ENCODE measurements around the gene EXOSC10. TPM values are rescaled to one million over a fixed set of nuclear protein-coding genes. Genes with fewer than 3 reads are reported as not detected.

Gene EXOSC10
- total and polyA plus RNA-seq, 9 of the 15 experiments (the other 6 are each of a cell fraction or from before 2014, with no cell fraction given) = 23.4 to 150 (median 105) TPM

DNA sequence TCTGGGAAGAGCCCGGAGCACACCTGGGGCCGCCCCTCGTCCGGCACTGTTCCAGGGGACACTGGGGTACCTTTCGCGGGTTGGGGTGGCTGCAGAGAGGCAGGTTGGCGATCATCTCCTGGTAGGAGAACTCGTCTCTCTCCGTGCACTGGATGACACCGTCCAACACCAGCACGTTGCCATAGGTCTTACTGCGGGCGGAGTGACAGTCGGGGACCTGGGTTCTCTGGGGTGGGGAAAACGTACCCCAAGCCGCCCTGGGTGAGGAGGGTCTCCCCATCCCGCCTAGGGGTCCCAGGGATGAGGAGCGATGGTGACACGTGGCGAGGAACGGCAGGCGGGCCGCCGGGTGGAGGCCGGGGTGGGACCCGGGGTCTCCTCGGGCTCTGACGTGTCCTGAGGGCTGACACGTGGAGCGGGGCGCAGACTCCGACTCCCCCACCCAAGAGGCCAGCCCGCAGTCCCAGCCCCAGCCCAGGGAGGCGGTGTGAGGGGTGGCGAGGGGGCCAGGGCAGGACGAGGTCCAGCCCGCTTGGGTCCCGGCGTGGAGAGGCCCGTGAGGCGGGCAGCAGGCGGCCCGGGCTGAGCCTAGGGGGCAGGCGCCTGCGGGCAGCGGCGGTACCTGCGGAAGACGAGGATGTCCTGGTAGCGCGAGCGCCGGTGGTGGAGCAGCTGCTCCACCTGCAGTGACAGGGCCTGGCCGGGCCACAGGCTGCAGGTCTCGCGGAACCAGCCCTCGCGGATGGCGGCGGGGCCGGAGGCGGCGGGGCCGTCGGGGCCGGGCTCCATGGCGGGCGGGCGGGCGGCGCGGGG, 40.3 kb downstream of the EXOSC10 start (continued):
- no peak for TF ChIP-seq KAT7 (CRISPR knock-in tag; IDR thresholded peaks at IDR 0.05; ENCODE audit: borderline replicate concordance)
- no peak for TF ChIP-seq L3MBTL2 (IDR thresholded peaks at IDR 0.05)
- TF ChIP-seq U2AF2 (optimal IDR thresholded peaks at IDR 0.05; ENCODE audit: low read depth, low read length) = no peak
- no peak for TF ChIP-seq SMAD4 (CRISPR knock-in tag; conservative IDR thresholded peaks at IDR 0.05)
- TF ChIP-seq SMARCA4 (IDR thresholded peaks at IDR 0.05) = no peak
- no peak for TF ChIP-seq BCLAF1 (IDR thresholded peaks at IDR 0.05; ENCODE audit: borderline replicate concordance in 1 of 2, control insufficient read depth in 1 of 2, low read depth in 2 of 2, low read length in 1 of 2)
- TF ChIP-seq PATZ1 (CRISPR knock-in tag; IDR thresholded peaks at IDR 0.05; ENCODE audit: borderline replicate concordance) = no peak
- TF ChIP-seq, protein P1, sequence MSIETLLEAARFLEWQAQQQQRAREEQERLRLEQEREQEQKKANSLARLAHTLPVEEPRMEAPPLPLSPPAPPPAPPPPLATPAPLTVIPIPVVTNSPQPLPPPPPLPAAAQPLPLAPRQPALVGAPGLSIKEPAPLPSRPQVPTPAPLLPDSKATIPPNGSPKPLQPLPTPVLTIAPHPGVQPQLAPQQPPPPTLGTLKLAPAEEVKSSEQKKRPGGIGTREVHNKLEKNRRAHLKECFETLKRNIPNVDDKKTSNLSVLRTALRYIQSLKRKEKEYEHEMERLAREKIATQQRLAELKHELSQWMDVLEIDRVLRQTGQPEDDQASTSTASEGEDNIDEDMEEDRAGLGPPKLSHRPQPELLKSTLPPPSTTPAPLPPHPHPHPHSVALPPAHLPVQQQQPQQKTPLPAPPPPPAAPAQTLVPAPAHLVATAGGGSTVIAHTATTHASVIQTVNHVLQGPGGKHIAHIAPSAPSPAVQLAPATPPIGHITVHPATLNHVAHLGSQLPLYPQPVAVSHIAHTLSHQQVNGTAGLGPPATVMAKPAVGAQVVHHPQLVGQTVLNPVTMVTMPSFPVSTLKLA (conservative IDR thresholded peaks at IDR 0.05) = peak; percentile 84 to 87
- TF ChIP-seq TEAD2 (tag; IDR thresholded peaks at IDR 0.05) = no peak
- no peak for TF ChIP-seq GTF2B (IDR thresholded peaks at IDR 0.05; ENCODE audit: extremely low read depth, insufficient read length)
- TF ChIP-seq SUPT5H (IDR thresholded peaks at IDR 0.05) = no peak
- TF ChIP-seq ZNF696 (CRISPR knock-in tag; conservative IDR thresholded peaks at IDR 0.05) = no peak
- TF ChIP-seq ILF3 (IDR thresholded peaks at IDR 0.05; ENCODE audit: borderline replicate concordance) = no peak; the same call in 1 of the 2 replicates
- TF ChIP-seq, protein P2, sequence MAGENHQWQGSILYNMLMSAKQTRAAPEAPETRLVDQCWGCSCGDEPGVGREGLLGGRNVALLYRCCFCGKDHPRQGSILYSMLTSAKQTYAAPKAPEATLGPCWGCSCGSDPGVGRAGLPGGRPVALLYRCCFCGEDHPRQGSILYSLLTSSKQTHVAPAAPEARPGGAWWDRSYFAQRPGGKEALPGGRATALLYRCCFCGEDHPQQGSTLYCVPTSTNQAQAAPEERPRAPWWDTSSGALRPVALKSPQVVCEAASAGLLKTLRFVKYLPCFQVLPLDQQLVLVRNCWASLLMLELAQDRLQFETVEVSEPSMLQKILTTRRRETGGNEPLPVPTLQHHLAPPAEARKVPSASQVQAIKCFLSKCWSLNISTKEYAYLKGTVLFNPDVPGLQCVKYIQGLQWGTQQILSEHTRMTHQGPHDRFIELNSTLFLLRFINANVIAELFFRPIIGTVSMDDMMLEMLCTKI (IDR thresholded peaks at IDR 0.05; ENCODE audit: partially characterized antibody) = no peak
- no peak for TF ChIP-seq TAF9B (IDR thresholded peaks at IDR 0.05; ENCODE audit: partially characterized antibody)
- no peak for TF ChIP-seq DACH1 (IDR thresholded peaks at IDR 0.05; ENCODE audit: partially characterized antibody)
- TF ChIP-seq C11orf30 (IDR thresholded peaks at IDR 0.05; ENCODE audit: low read depth) = no peak

Measured in K562 (cell line).